GM23338 (cell line): ENCODE measurements around the gene ILF2. TPM values are rescaled to one million over a fixed set of nuclear protein-coding genes. Genes with fewer than 3 reads are reported as not detected.

Experiments used
- ATAC-seq: fragments of 200-7000 bp; cut with Tn5 transposase; 3 replicates; pipeline ENCODE4 v1.9.1; 2020
- DNase-seq: peaks from one replicate; pipeline ENCODE4 v3.0.0-alpha.2; 2015; ENCODE audit warnings: low spot score
- H2AFZ ChIP-seq: fragments of 200-600 bp; sonication (generic); 2 replicates; pipeline ENCODE4 v1.8.0; 2016; ENCODE audit warnings: antibody characterized with exemption, mild to moderate bottlenecking, moderate library complexity
- H3F3A ChIP-seq: fragments of 200-600 bp; sonication (generic); replicated peaks from 2 replicates; pipeline ENCODE4 v1.8.0; 2017; ENCODE audit warnings: antibody characterized with exemption, mixed run types, low read depth
- H3K27ac ChIP-seq: fragments of 200-600 bp; sonication (generic); 2 replicates; pipeline ENCODE4 v1.6.1; 2016; ENCODE audit warnings: low read depth
- H3K27me3 ChIP-seq: fragments of 200-600 bp; sonication (generic); 2 replicates; pipeline ENCODE4 v1.8.0; 2016; ENCODE audit warnings: mild to moderate bottlenecking, mixed run types, moderate library complexity; ENCODE audit not compliant: insufficient read depth
- H3K36me3 ChIP-seq: fragments of 200-600 bp; sonication (generic); 2 replicates; pipeline ENCODE4 v1.8.0; 2016; ENCODE audit warnings: mild to moderate bottlenecking; ENCODE audit not compliant: insufficient read depth
- H3K4me1 ChIP-seq: fragments of 200-600 bp; sonication (generic); 2 replicates; pipeline ENCODE4 v1.8.0; 2016; ENCODE audit warnings: mild to moderate bottlenecking, moderate library complexity; ENCODE audit not compliant: insufficient read depth
- H3K4me2 ChIP-seq: fragments of 200-600 bp; sonication (generic); 2 replicates; pipeline ENCODE4 v1.7.1; 2017; ENCODE audit warnings: mixed run types
- H3K4me3 ChIP-seq: fragments of 200-600 bp; sonication (generic); 2 replicates; pipeline ENCODE4 v1.6.1; 2016; ENCODE audit warnings: mixed run types
- H3K79me2 ChIP-seq: fragments of 200-600 bp; sonication (generic); replicated peaks from 2 replicates; pipeline ENCODE4 v1.8.0; 2017; ENCODE audit warnings: mild to moderate bottlenecking; ENCODE audit not compliant: insufficient read depth
- H3K9me2 ChIP-seq: fragments of 200-600 bp; sonication (generic); 2 replicates; pipeline ENCODE4 v1.8.0; 2017; ENCODE audit not compliant: insufficient read depth
- H4K20me1 ChIP-seq: fragments of 200-600 bp; sonication (generic); replicated peaks from 2 replicates; pipeline ENCODE4 v1.8.0; 2017; ENCODE audit warnings: mild to moderate bottlenecking; ENCODE audit not compliant: insufficient read depth
- H3K27ac Mint-ChIP-seq: 2 replicates; pipeline ENCODE4 v1.8.0; 2020; ENCODE audit warnings: inconsistent platforms, mild to moderate bottlenecking, moderate library complexity, mixed read lengths
- H3K27me3 Mint-ChIP-seq: 3 replicates; pipeline ENCODE4 v1.8.0; 2022; ENCODE audit warnings: low read depth, mild to moderate bottlenecking, moderate library complexity, mixed read lengths, inconsistent platforms; ENCODE audit not compliant: insufficient read depth, poor library complexity
- H3K36me3 Mint-ChIP-seq: 3 replicates; pipeline ENCODE4 v1.8.0; 2021; ENCODE audit warnings: low read depth, mild to moderate bottlenecking, inconsistent platforms, moderate library complexity, mixed read lengths
- H3K4me1 Mint-ChIP-seq: 3 replicates; pipeline ENCODE4 v1.8.0; 2020; ENCODE audit warnings: mild to moderate bottlenecking, inconsistent platforms, mixed read lengths
- H3K4me3 Mint-ChIP-seq: 3 replicates; pipeline ENCODE4 v1.8.0; 2021; ENCODE audit warnings: moderate library complexity, mild to moderate bottlenecking, inconsistent platforms, mixed read lengths
- H3K9me3 Mint-ChIP-seq: 3 replicates; pipeline ENCODE4 v1.8.0; 2020; ENCODE audit warnings: moderate library complexity, mild to moderate bottlenecking, inconsistent platforms, mixed read lengths
- CREB1 ChIP-seq: fragments of 250-450 bp; sonication (Bioruptor Pico); IDR thresholded peaks from 2 replicates; pipeline ENCODE4 v1.5.0; 2020; ENCODE audit warnings: low read depth, mild to moderate bottlenecking, moderate library complexity
- EZH2 ChIP-seq: fragments of 200-600 bp; sonication (generic); IDR thresholded peaks from one replicate; pipeline ENCODE4 v1.8.0; 2017; ENCODE audit warnings: antibody characterized with exemption, mild to moderate bottlenecking, low read depth; ENCODE audit not compliant: unreplicated experiment
- EZH2phosphoT487 ChIP-seq: fragments of 200-600 bp; sonication (generic); IDR thresholded peaks from one replicate; pipeline ENCODE4 v1.8.1; 2018; ENCODE audit warnings: antibody characterized with exemption; ENCODE audit not compliant: unreplicated experiment
- JUNB ChIP-seq: IDR thresholded peaks from one replicate; pipeline ENCODE4 v1.6.1; 2016; ENCODE audit warnings: antibody characterized with exemption; ENCODE audit not compliant: unreplicated experiment
- NANOG ChIP-seq: IDR thresholded peaks from 2 replicates; pipeline ENCODE4 v1.6.1; 2016; ENCODE audit warnings: antibody characterized with exemption, borderline replicate concordance
- POLR2AphosphoS5 ChIP-seq: IDR thresholded peaks from 2 replicates; pipeline ENCODE4 v1.6.1; 2016; ENCODE audit warnings: antibody characterized with exemption, low read depth
- STAT1 ChIP-seq: IDR thresholded peaks from one replicate; pipeline ENCODE4 v1.6.1; 2016; ENCODE audit warnings: antibody characterized with exemption; ENCODE audit not compliant: unreplicated experiment
- ZNF114 ChIP-seq: fragments of 250-450 bp; sonication (Bioruptor Pico); IDR thresholded peaks from 2 replicates; pipeline ENCODE4 v1.5.0; 2020; ENCODE audit warnings: mild to moderate bottlenecking, moderate library complexity
- ZNF331 ChIP-seq: fragments of 250-450 bp; sonication (Bioruptor Pico); IDR thresholded peaks from 2 replicates; pipeline ENCODE4 v1.5.0; 2020; ENCODE audit warnings: low read depth, mild to moderate bottlenecking, moderate library complexity
- polyA plus RNA-seq: library from polyadenylated mRNA; unstranded; fragments of >200 nt; fragmentation: Nextera tagmentation; extraction: Ambion mirVana; gene quantifications from 2 replicates; pipeline ENCODE4 v1.2.1, GENCODE V29; 2016
- total RNA-seq: library from RNA; depleted of rRNA; stranded (reverse); fragments of >200 nt; shearing (Covaris generic); gene quantifications from 2 replicates; pipeline ENCODE4 v1.2.3, GENCODE V29; 2014
- TF ChIP-seq, protein P1 (sequence below): IDR thresholded peaks from 2 replicates; pipeline ENCODE4 v1.6.1; 2016; ENCODE audit warnings: antibody characterized with exemption
- TF ChIP-seq, protein P2 (sequence below), 2 experiments: fragments of 200-600 bp in 1 of 2; sonication (generic) in 1 of 2; conservative IDR thresholded peaks; 2 replicates each; pipeline versions ENCODE4 v1.5.1 to v1.6.1; 2016 to 2017; ENCODE audit warnings: antibody characterized with exemption in 2 of 2, low read depth in 2 of 2, mild to moderate bottlenecking in 2 of 2, moderate library complexity in 1 of 2
- TF ChIP-seq, protein P3 (sequence below): IDR thresholded peaks from one replicate; pipeline ENCODE4 v1.6.1; 2018; ENCODE audit warnings: antibody characterized with exemption; ENCODE audit not compliant: unreplicated experiment
- TF ChIP-seq, protein P4 (sequence below): fragments of 250-450 bp; sonication (Bioruptor Pico); IDR thresholded peaks from 2 replicates; pipeline ENCODE4 v1.5.0; 2020; ENCODE audit warnings: mild to moderate bottlenecking, moderate library complexity

The ILF2 gene
- total and polyA plus RNA-seq, 2 experiments from 2014 or later = 214 to 337 TPM

DNA sequence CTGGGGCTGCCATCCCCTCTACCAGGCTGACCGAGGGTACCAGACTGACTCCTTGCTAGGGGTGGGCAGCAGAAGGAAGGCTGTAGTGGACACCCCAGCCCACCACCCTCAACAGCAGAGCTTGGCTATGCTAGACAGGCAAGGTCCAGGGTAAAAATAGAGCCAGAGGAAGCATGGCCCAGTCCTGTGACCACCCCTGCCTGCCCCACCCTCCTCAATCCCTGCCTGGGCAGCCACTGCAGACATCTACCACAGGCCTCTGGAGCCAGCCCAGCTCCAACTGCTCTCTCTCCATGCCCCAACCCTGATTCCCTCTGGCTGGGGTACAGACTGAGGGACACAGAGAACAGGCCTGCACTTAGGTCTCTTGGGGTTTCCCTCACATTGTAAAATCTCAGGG, 40.8 kb downstream of the ILF2 start:
- no peak overlapping the region for H2AFZ ChIP-seq
- Mint-ChIP-seq H3K27ac (no peak overlapping the region), H3K36me3 (peaks cover 28% of the 10 kb centered on the region), H3K4me1 (peaks cover 46% of the 10 kb centered on the region), H3K27me3 (peaks cover 20% of the 10 kb centered on the region), H3K9me3 (no peaks in the 10 kb centered on the region), H3K4me3 (no peak overlapping the region)
- H3K36me3 ChIP-seq = no peaks in the 10 kb centered on the region
- peaks cover 7% of the 10 kb centered on the region for H3K79me2 ChIP-seq
- 0 out of 2 replicates have a peak, but pooled peaks cover 3% of the 10 kb centered on the region for H3K9me2 ChIP-seq
- H3K4me3 ChIP-seq = no peak overlapping the region
- no peak overlapping the region for H3K27ac ChIP-seq
- ATAC-seq = no peak
- TF ChIP-seq EZH2phosphoT487 (no peak), CREB1 (CRISPR knock-in tag) (no peak), STAT1 (no peak), JUNB (no peak), ZNF331 (CRISPR knock-in tag) (no peak), ZNF114 (CRISPR knock-in tag) (no peak), EZH2 (no peak), POLR2AphosphoS5 (no peak), NANOG (no peak)
- TF ChIP-seq, protein P1, sequence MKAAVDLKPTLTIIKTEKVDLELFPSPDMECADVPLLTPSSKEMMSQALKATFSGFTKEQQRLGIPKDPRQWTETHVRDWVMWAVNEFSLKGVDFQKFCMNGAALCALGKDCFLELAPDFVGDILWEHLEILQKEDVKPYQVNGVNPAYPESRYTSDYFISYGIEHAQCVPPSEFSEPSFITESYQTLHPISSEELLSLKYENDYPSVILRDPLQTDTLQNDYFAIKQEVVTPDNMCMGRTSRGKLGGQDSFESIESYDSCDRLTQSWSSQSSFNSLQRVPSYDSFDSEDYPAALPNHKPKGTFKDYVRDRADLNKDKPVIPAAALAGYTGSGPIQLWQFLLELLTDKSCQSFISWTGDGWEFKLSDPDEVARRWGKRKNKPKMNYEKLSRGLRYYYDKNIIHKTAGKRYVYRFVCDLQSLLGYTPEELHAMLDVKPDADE = no peak
- TF ChIP-seq, protein P2, sequence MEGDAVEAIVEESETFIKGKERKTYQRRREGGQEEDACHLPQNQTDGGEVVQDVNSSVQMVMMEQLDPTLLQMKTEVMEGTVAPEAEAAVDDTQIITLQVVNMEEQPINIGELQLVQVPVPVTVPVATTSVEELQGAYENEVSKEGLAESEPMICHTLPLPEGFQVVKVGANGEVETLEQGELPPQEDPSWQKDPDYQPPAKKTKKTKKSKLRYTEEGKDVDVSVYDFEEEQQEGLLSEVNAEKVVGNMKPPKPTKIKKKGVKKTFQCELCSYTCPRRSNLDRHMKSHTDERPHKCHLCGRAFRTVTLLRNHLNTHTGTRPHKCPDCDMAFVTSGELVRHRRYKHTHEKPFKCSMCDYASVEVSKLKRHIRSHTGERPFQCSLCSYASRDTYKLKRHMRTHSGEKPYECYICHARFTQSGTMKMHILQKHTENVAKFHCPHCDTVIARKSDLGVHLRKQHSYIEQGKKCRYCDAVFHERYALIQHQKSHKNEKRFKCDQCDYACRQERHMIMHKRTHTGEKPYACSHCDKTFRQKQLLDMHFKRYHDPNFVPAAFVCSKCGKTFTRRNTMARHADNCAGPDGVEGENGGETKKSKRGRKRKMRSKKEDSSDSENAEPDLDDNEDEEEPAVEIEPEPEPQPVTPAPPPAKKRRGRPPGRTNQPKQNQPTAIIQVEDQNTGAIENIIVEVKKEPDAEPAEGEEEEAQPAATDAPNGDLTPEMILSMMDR (conservative IDR thresholded peaks at IDR 0.05; ENCODE audit: low read depth in 2 of 2) = no peak
- TF ChIP-seq, protein P3, sequence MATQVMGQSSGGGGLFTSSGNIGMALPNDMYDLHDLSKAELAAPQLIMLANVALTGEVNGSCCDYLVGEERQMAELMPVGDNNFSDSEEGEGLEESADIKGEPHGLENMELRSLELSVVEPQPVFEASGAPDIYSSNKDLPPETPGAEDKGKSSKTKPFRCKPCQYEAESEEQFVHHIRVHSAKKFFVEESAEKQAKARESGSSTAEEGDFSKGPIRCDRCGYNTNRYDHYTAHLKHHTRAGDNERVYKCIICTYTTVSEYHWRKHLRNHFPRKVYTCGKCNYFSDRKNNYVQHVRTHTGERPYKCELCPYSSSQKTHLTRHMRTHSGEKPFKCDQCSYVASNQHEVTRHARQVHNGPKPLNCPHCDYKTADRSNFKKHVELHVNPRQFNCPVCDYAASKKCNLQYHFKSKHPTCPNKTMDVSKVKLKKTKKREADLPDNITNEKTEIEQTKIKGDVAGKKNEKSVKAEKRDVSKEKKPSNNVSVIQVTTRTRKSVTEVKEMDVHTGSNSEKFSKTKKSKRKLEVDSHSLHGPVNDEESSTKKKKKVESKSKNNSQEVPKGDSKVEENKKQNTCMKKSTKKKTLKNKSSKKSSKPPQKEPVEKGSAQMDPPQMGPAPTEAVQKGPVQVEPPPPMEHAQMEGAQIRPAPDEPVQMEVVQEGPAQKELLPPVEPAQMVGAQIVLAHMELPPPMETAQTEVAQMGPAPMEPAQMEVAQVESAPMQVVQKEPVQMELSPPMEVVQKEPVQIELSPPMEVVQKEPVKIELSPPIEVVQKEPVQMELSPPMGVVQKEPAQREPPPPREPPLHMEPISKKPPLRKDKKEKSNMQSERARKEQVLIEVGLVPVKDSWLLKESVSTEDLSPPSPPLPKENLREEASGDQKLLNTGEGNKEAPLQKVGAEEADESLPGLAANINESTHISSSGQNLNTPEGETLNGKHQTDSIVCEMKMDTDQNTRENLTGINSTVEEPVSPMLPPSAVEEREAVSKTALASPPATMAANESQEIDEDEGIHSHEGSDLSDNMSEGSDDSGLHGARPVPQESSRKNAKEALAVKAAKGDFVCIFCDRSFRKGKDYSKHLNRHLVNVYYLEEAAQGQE = no peak
- TF ChIP-seq, protein P4, sequence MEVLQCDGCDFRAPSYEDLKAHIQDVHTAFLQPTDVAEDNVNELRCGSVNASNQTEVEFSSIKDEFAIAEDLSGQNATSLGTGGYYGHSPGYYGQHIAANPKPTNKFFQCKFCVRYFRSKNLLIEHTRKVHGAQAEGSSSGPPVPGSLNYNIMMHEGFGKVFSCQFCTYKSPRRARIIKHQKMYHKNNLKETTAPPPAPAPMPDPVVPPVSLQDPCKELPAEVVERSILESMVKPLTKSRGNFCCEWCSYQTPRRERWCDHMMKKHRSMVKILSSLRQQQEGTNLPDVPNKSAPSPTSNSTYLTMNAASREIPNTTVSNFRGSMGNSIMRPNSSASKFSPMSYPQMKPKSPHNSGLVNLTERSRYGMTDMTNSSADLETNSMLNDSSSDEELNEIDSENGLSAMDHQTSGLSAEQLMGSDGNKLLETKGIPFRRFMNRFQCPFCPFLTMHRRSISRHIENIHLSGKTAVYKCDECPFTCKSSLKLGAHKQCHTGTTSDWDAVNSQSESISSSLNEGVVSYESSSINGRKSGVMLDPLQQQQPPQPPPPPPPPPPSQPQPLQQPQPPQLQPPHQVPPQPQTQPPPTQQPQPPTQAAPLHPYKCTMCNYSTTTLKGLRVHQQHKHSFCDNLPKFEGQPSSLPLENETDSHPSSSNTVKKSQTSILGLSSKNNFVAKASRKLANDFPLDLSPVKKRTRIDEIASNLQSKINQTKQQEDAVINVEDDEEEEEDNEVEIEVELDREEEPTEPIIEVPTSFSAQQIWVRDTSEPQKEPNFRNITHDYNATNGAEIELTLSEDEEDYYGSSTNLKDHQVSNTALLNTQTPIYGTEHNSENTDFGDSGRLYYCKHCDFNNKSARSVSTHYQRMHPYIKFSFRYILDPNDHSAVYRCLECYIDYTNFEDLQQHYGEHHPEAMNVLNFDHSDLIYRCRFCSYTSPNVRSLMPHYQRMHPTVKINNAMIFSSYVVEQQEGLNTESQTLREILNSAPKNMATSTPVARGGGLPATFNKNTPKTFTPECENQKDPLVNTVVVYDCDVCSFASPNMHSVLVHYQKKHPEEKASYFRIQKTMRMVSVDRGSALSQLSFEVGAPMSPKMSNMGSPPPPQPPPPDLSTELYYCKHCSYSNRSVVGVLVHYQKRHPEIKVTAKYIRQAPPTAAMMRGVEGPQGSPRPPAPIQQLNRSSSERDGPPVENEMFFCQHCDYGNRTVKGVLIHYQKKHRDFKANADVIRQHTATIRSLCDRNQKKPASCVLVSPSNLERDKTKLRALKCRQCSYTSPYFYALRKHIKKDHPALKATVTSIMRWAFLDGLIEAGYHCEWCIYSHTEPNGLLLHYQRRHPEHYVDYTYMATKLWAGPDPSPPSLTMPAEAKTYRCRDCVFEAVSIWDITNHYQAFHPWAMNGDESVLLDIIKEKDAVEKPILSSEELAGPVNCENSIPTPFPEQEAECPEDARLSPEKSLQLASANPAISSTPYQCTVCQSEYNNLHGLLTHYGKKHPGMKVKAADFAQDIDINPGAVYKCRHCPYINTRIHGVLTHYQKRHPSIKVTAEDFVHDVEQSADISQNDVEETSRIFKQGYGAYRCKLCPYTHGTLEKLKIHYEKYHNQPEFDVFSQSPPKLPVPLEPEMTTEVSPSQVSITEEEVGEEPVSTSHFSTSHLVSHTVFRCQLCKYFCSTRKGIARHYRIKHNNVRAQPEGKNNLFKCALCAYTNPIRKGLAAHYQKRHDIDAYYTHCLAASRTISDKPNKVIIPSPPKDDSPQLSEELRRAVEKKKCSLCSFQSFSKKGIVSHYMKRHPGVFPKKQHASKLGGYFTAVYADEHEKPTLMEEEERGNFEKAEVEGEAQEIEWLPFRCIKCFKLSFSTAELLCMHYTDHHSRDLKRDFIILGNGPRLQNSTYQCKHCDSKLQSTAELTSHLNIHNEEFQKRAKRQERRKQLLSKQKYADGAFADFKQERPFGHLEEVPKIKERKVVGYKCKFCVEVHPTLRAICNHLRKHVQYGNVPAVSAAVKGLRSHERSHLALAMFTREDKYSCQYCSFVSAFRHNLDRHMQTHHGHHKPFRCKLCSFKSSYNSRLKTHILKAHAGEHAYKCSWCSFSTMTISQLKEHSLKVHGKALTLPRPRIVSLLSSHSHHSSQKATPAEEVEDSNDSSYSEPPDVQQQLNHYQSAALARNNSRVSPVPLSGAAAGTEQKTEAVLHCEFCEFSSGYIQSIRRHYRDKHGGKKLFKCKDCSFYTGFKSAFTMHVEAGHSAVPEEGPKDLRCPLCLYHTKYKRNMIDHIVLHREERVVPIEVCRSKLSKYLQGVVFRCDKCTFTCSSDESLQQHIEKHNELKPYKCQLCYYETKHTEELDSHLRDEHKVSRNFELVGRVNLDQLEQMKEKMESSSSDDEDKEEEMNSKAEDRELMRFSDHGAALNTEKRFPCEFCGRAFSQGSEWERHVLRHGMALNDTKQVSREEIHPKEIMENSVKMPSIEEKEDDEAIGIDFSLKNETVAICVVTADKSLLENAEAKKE (CRISPR knock-in tag) = no peak
- H4K20me1 ChIP-seq = no peaks in the 10 kb centered on the region
- no peak for DNase-seq
- peaks cover 8% of the 10 kb centered on the region; the same call in 1 of the 2 replicates for H3F3A ChIP-seq
- no peaks in the 10 kb centered on the region for H3K27me3 ChIP-seq
- H3K4me2 ChIP-seq = no peak overlapping the region
- peaks cover 13% of the 10 kb centered on the region; the same call in 1 of the 2 replicates for H3K4me1 ChIP-seq
